VCaP (cell line): Measurements from ENCODE around the gene CNPY4.

ENCODE experiments used
- H3K27ac ChIP-seq: fragments of 450-650 bp; 2 replicates; pipeline ENCODE4 v1.5.1; 2017
- CTCF ChIP-seq: fragments of 450-650 bp; conservative IDR thresholded peaks from 2 replicates; pipeline ENCODE4 v1.5.1; 2017; ENCODE audit warnings: mild to moderate bottlenecking, moderate library complexity

The CNPY4 gene

GRCh38 chr7:100102950-100103840 is 16.2 kb upstream of the CNPY4 start:
- peak overlapping the region; percentile 92 for H3K27ac ChIP-seq
- no peak for TF ChIP-seq CTCF

GRCh38 chr7:100105534-100105933 is 13.9 kb upstream of the CNPY4 start:
- no peak for TF ChIP-seq CTCF
- no peak overlapping the region for H3K27ac ChIP-seq

GRCh38 chr7:100106633-100107032 is 12.8 kb upstream of the CNPY4 start:
- H3K27ac ChIP-seq = no peak overlapping the region
- TF ChIP-seq CTCF = no peak

GRCh38 chr7:100107125-100107737 is 12.2 kb upstream of the CNPY4 start:
- no peak overlapping the region; the same call in 1 of the 2 replicates for H3K27ac ChIP-seq
- TF ChIP-seq CTCF = no peak

- TF ChIP-seq CTCF = no peak
- H3K27ac ChIP-seq = peak overlapping the region; percentile 34
Observed at GRCh38 chr7:100107890-100108289, 11.5 kb upstream of the CNPY4 start.

- peak; percentile 22; the same call in 1 of the 2 replicates for TF ChIP-seq CTCF
- no peak overlapping the region for H3K27ac ChIP-seq
Observed at GRCh38 chr7:100109521-100110163, 9.8 kb upstream of the CNPY4 start.

GRCh38 chr7:100111156-100111555 is 8.3 kb upstream of the CNPY4 start:
- TF ChIP-seq CTCF = no peak
- H3K27ac ChIP-seq = no peak overlapping the region
